Measurements from ENCODE around the gene CCND1. TPM values are rescaled to one million over a fixed set of nuclear protein-coding genes. Genes with fewer than 3 reads are reported as not detected.

CCND1 gene
- total RNA-seq, 1 experiment from 2014 or later, result 346 TPM

- H3K27me3 ChIP-seq (ENCODE audit: insufficient read depth, low read depth), result no peaks in the 10 kb centered on the region
- peaks cover 94% of the 10 kb centered on the region for H4K20me1 ChIP-seq (ENCODE audit: insufficient read depth)
These were observed 7.0 kb downstream of the CCND1 start for GRCh38 chr11:69647761-69648497.

GRCh38 chr11:69648679-69649575, 8.0 kb downstream of the CCND1 start:
- TF ChIP-seq CTCF (conservative IDR thresholded peaks at IDR 0.05) (no peak), EZH2 (IDR thresholded peaks at IDR 0.05; ENCODE audit: low read depth) (no peak)
- ChIA-PET CTCF (no interaction called here), POLR2A (ENCODE audit: unreplicated experiment) (no interaction called here)
- Histone ChIP-seq H3F3A (ENCODE audit: insufficient read depth, low read depth) (peaks cover 100% of the 10 kb centered on the region), H4K20me1 (ENCODE audit: insufficient read depth) (peaks cover 98% of the 10 kb centered on the region), H2AFZ (no peak overlapping the region), H3K36me3 (ENCODE audit: low read depth) (peaks cover 78% of the 10 kb centered on the region), H3K9me2 (ENCODE audit: insufficient read depth) (no peaks in the 10 kb centered on the region), H3K4me1 (replicated peaks; ENCODE audit: insufficient read depth) (peaks cover 19% of the 10 kb centered on the region), H3K9me3 (ENCODE audit: insufficient read depth, low read depth) (no peaks in the 10 kb centered on the region), H3K27me3 (ENCODE audit: insufficient read depth, low read depth) (no peaks in the 10 kb centered on the region), H3K4me3 (no peak overlapping the region), H3K4me2 (no peak overlapping the region), H3K79me2 (ENCODE audit: low read depth) (peaks cover 66% of the 10 kb centered on the region), H3K27ac (no peak overlapping the region)
- BruUV-seq (replicated peaks), result no TSS peak
- peak in 1 of 2 experiments; percentile 30 for DNase-seq
- intact Hi-C loops (cut with micrococcal nuclease; ENCODE audit: unreplicated experiment), result no loop called here

More at GRCh38 chr11:69647761-69648497, 7.0 kb downstream of the CCND1 start:
- intact Hi-C loops (cut with micrococcal nuclease; ENCODE audit: unreplicated experiment), result no loop called here
- H3K27ac ChIP-seq, result no peak overlapping the region; the same call in 1 of the 2 replicates
- H3F3A ChIP-seq (ENCODE audit: insufficient read depth, low read depth), result peaks cover 98% of the 10 kb centered on the region
- no peak for DNase-seq
- CTCF ChIA-PET, result no interaction called here
- H3K4me2 ChIP-seq, result no peak overlapping the region
- H3K36me3 ChIP-seq (ENCODE audit: low read depth), result peaks cover 83% of the 10 kb centered on the region
- no peak for TF ChIP-seq CTCF (conservative IDR thresholded peaks at IDR 0.05)
- no peak for TF ChIP-seq EZH2 (IDR thresholded peaks at IDR 0.05; ENCODE audit: low read depth)
- peaks cover 76% of the 10 kb centered on the region for H3K79me2 ChIP-seq (ENCODE audit: low read depth)
- H3K9me2 ChIP-seq (ENCODE audit: insufficient read depth), result no peaks in the 10 kb centered on the region
- BruUV-seq (replicated peaks), result no TSS peak
- H3K9me3 ChIP-seq (ENCODE audit: insufficient read depth, low read depth), result no peaks in the 10 kb centered on the region
- POLR2A ChIA-PET (ENCODE audit: unreplicated experiment), result no interaction called here
- no peak overlapping the region for H2AFZ ChIP-seq
- no peak overlapping the region for H3K4me3 ChIP-seq
- peaks cover 22% of the 10 kb centered on the region for H3K4me1 ChIP-seq (replicated peaks; ENCODE audit: insufficient read depth)

- no TSS peak for BruUV-seq (replicated peaks)
- no peak overlapping the region for H3K4me2 ChIP-seq
- intact Hi-C loops (cut with micrococcal nuclease; ENCODE audit: unreplicated experiment), result no loop called here
- ChIA-PET CTCF (no interaction called here), POLR2A (ENCODE audit: unreplicated experiment) (interaction anchor here (0.6 kb wide), 1 partner anchor 375 kb away, joined by 9 read pairs; no protein-coding TSS in a partner anchor)
- H4K20me1 ChIP-seq (ENCODE audit: insufficient read depth), result peaks cover 98% of the 10 kb centered on the region
- H2AFZ ChIP-seq, result no peak overlapping the region
- DNase-seq, result peak in 1 of 2 experiments; percentile 11
- H3F3A ChIP-seq (ENCODE audit: insufficient read depth, low read depth), result peaks cover 100% of the 10 kb centered on the region
- H3K27ac ChIP-seq, result no peak overlapping the region
- TF ChIP-seq CTCF (conservative IDR thresholded peaks at IDR 0.05), result no peak
- no peak for TF ChIP-seq EZH2 (IDR thresholded peaks at IDR 0.05; ENCODE audit: low read depth)
- no peak overlapping the region for H3K4me3 ChIP-seq
- H3K36me3 ChIP-seq (ENCODE audit: low read depth), result peaks cover 78% of the 10 kb centered on the region
- no peaks in the 10 kb centered on the region for H3K9me2 ChIP-seq (ENCODE audit: insufficient read depth)
- no peaks in the 10 kb centered on the region for H3K9me3 ChIP-seq (ENCODE audit: insufficient read depth, low read depth)
- H3K79me2 ChIP-seq (ENCODE audit: low read depth), result peaks cover 59% of the 10 kb centered on the region
- no peaks in the 10 kb centered on the region for H3K27me3 ChIP-seq (ENCODE audit: insufficient read depth, low read depth)
- H3K4me1 ChIP-seq (replicated peaks; ENCODE audit: insufficient read depth), result peaks cover 19% of the 10 kb centered on the region
These were observed 8.6 kb downstream of the CCND1 start for GRCh38 chr11:69649576-69649900.

All from PC-9 (cell line).